ENCODE measurements around the gene SDR39U1.

SDR39U1 gene

DNA sequence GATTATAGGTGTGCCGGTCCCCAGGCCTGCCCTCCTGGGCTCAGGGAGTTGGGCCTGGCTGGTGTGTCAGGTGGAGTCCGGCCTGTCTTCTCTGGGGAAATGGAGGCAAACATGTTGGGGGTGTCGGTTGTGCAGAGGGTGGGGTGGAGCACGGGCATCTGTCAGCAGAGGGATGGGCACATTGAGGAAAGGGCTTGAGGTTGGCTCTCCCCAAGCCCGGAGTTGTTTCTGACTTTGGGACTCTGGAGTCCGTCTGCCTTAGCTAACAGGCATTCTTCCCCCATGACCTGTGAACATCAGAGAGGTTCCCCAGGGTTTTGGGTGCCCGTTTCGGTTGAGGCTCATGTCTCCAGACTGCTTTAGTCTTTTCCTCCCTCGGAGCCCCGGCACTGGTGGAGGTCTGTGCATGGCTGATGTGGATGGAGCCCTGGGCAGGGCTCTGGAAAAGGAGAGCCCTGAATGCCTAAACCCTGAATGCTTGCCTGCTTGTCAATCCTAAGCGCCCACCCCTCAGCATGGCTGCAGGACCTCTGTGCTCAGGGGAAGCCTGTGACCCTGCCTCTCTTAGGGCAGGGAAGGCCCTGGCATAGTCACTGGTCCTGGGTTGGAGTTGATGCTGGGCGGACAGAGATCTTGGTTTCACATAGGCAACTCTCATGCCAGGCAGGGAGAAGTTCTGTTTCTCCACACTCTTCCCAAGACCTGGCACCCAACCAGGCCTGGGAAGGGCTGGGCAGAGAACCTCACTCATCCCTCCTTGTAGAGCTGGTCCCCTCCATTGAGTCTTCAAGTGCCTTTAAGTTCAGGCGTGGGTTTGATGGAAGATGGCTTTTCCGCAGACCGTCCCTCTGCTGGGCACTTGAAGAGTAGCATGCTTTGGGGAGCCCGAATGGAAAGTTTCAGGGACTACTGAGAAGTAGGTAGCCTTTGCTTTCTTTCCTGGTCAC is 30.9 kb downstream of the SDR39U1 start:
- DNase-seq (ENCODE audit: low read depth), result peak; percentile 60

DNA sequence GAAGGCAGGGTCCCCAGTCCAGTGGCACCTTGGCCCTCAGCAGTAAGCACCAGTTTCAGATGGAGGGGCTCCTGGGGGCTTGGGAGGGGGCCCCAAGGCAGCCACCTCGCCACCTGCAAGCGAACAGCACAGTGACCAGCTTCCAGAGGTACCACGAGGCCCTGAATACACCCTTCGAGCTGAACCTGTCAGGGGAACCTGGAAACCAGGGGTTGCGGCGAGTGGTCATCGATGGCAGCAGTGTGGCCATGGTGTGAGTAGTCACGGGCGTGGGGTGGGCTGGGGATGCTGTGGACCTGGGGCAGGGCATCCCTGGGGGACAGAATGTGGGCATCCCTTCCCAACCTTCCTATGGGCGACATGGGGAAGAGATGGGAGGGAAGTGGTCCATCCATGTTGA is 32.6 kb downstream of the SDR39U1 start:
- no peak for DNase-seq (ENCODE audit: low read depth)

- no peak for DNase-seq (ENCODE audit: low read depth)
Measured at GRCh38 chr14:24409192-24409591, 33.4 kb downstream of the SDR39U1 start.

DNA sequence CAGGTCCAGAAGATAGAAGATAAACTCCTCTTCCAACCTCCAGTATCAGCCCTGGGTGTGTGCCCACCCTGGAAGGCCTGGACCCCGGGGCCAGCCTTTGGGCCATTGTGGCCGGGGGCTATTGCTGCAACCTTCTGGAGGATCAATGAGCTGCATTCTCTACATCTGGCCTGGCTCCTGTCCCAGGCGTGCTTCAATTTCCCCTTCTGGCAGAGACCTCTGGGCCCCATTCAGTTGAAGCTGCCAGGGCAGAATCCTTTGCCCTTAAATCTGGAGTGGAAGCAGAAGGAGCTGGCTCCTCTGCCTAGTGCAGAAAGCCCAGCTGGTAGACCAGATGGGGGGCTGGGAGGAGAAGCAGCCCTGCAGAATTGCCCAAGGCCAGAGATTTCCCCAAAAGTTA is 33.8 kb downstream of the SDR39U1 start:
- no peak for DNase-seq (ENCODE audit: low read depth)

DNA sequence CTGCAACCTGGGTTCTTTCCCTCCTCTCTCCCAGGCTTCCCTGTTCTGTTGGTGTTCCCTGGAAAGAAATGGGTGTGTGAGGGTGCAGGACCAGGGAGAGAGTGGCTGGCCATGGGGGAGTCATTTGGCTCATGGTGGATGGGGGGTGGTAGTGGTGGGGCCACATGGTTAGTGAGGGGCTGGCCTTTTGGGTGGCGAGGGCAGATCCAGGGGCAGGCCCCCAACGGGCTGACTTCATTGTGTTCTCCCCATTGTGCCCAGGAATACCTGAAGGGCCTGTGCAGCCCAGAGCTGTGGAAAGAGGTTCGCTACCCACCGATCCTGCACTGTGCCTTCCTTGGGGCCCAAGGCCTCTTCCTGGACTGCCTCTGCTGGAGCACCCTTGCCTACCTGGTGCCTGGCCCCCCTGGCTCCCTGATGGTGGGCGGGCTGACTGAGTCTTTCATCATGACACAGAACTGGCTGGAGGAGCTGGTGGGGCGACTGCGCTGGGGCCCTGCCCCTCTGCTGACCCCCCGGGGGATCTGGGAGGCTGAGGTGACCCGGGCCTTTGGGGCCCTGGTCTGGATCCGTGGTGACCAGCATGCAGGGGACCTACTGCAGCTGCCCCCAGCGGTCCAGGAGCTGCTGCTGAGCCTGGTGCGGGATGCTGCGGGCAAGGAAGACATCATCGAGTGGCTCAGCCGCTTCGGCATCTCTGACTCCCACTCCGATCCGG is 34.8 kb downstream of the SDR39U1 start:
- no peak for DNase-seq (ENCODE audit: low read depth)

GRCh38 chr14:24406416-24406815 is 36.2 kb downstream of the SDR39U1 start:
- DNase-seq (ENCODE audit: low read depth), result no peak

DNA sequence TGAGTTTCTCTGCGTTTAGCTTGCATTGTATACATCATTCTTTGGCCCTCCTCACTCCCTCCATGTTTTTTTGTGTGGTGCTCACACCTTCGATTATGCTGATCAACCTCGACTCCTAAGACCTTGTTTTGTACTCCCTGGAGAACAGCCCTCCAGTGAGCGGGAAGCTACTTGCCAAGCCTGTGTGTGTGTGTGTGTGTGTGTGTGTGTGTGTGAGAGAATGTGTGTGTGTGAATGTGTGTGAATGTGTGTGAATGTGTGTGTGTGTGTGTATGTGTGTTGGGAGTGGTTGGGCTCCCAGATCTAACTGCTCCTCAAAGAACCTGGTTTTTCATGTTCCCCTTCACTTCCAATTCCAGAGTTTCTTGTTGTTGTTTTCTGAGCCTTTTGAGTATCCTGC is 37.8 kb downstream of the SDR39U1 start:
- no peak for DNase-seq (ENCODE audit: low read depth)

DNA sequence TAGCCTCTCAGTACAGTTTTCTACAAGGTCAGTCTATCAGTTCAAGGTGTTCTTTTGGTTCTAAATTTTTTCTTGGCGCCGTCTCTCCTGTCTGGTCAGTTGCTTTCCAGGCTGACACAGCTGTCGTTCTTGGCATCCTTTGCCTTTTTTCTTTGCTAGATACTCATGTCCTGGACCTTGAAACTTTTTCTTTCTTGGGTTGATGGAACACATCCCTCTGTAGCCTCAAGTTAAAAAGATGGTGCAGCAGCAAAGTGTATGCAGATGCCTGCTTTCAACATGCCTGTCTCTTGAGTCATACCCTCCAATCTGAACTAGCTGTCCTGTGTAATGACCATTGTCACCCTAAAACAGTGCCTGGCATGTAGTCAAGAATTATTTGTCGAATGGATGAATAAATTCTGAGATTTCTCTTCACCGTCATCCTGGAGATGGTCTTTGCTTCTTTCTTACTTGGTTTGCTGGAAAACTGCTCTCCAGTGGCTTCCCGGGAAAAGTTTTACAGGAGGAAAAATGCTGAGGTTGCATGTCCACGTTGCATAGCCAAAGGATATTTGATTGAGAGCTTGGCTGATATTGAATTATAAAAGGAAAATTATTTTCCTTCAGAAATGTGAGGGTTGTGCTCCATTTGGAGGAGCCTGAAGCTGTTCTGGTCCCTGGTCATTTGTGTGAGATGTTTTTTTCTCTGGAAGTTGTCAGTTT is 39.1 kb downstream of the SDR39U1 start:
- DNase-seq (ENCODE audit: low read depth), result no peak

- DNase-seq (ENCODE audit: low read depth), result no peak
Measured at GRCh38 chr14:24401810-24402702, 40.5 kb downstream of the SDR39U1 start.

DNA sequence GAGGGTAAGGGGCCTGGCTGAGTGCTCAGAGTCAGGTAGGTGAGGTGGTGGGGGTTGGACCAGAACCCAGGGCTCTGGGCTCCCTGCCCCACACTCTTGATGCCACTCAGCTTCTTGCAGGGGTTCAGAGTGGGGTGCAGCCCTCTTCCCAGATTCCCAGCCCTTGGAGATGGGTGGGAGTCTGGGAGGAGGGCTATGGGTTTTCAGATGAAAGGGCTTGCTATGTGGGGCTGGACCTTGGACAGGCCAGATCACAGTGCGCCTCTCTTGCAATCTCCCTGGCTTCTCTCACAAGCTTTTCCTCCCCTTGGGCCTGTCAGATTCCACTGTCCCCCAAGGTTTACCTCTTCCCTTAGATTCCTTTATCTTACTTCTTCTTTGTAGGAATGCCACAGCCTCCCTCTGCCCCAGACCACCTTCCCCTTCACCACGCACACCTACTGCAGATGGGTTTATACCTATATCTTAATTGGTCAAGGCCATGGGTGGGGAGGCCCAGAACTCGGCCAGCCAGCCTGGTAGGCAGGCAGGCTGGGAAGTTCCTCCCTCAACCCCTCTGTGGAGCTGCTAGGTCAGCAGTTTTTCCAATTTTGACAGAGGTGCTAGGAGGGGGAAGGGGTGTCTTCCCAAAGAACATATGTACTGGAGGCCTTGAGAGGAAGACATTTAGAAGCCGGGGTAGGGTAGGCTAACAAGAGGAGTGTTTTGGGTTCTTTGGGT is 42.4 kb downstream of the SDR39U1 start:
- DNase-seq (ENCODE audit: low read depth), result no peak

DNA sequence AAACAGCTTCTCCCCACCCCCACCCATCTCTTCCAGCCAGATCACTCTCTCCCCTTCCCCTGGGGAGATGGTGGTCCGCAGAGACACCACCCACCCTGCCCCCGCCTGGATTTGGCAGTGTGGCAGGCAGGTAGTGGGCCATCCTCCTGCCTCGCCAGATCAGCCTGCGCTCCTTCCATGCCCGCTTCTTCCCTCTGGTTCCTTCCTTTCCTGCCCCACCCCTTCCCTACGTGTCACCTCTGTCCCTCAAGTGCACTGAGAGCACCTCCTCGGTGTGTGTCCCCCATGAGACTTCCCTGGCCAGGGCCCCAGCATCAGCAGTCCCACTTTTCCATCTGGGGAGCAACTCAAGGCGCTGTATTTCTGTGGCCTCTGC is 43.1 kb downstream of the SDR39U1 start:
- DNase-seq (ENCODE audit: low read depth), result no peak

DNA sequence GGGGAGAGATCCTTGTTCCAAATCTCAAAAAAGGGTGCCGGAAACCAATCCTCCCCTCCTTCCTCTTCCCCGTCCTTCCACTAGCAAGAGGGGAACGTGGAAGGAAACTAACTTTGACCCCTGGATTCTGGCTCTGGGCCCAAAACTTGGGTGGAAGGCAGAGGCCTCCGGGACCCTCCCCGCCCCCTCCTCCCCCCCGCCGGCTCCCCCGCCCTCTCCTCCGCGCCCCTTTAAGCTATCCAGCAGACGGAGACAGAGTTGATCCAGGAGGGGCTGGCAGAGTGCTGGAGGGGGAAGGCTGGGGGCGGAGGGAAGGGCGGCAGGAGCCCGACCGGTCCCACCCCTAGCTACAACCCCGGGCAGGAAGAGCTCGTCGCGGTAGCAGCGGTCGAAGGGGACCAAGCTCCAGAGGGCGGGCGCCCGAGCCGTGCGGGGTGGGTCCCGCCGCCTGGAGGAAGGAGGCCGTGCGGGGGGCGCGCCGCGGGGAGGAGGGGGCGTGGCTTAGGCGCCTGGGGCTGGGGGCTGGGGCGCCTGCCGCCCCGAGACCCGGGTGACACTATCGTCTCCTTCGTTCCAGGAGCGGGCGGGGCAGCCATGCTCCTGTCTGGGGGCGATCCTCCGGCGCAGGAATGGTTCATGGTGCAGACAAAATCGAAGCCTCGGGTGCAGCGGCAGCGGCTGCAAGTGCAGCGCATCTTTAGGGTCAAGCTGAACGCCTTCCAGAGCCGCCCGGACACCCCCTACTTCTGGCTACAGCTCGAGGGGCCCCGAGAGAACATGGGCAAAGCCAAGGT is 43.7 kb downstream of the SDR39U1 start, which contains the start of gene NYNRIN:
TSS of gene NYNRIN (plus strand) at position 351 of the 794 bp plus-strand sequence. CDS start at position 595, 244 bp downstream.
- DNase-seq (ENCODE audit: low read depth), result peak; percentile 13

GRCh38 chr14:24398293-24398652 is 44.3 kb downstream of the SDR39U1 start:
- no peak for DNase-seq (ENCODE audit: low read depth)

DNA sequence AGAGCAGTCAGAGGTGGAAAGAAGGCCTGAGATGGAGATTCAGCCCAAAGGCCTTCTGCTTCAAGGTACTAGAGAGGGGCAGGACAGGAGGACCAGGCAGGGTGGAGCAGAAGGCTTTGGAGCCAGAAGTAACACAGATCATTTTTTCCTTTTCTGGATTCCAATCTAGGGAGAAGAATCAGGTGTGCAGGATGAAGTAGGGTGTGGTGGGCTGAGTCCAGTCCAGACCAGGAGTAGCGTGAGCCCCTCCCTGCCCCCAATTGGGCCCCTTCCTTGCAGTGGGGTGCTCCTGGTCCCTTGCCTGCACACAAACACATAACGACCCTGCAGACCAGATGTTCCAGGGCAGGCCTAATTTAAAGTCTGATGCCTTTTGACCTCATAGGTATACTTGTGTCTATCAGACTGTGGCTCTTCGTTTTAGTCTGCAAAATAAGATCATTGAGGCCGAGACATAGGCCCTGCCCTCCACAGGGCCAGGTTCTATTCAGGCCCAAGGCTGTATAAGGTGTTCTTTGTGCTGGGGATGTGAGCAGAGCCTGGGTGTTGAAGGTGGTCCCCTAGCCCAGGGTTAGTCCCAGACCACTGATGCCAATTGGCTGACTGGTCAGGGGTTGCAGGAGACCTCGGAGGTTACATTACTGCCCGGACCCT is 44.8 kb downstream of the SDR39U1 start:
- no peak for DNase-seq (ENCODE audit: low read depth)

GRCh38 chr14:24395609-24396582 is 46.7 kb downstream of the SDR39U1 start:
- DNase-seq (ENCODE audit: low read depth), result peak; percentile 18

GRCh38 chr14:24394275-24394674 is 48.3 kb downstream of the SDR39U1 start:
- no peak for DNase-seq (ENCODE audit: low read depth)

- peak; percentile 82 for DNase-seq (ENCODE audit: low read depth)
Measured at GRCh38 chr14:24392325-24393091, 50.1 kb downstream of the SDR39U1 start.
